HG02852 (cell line): ENCODE measurements around the gene NFKB2.
A peak's percentile ranks its signal among the peaks of the same experiment; 100 is the strongest.

Experiments
- ATAC-seq: cut with Tn5 transposase; IDR thresholded peaks from one replicate; pipeline ENCODE4 v1.9.1; 2021; ENCODE audit warnings: mild to moderate bottlenecking, moderate library complexity; ENCODE audit not compliant: unreplicated experiment

NFKB2 gene

DNA sequence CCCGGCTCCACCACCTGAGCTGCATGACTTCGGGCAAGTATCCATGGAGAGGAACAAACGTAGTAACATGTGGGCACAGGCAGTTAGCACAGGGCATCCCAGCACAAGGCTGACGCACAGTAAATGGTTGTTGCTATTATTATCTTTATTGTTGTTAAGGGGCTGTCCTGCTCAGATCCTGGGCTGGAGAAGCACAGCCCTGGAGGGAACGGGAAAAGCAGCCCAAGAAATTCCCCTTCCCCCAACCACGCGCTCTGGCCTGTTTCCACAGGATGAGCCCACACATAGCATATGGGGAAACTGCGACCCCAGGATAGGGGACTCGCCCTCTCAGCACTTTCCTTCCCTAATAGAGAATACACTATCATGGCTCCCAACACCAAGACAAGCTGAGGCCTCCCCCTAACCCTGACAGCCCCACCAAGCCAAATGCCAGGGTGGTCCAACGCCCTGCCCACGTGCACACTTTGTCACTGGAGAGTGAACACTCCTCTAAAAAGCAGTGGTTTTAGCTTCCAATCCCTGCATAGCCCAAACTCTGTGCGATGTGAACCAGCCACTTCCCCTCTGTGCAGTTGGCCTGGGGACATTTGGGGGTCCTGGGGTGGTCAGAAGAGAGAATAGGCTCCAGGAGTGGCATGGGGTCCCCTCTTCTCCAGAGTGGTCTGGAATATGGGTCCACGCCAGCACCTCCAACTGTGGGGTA lies 12.1 kb downstream of the NFKB2 start:
- no peak for ATAC-seq

DNA sequence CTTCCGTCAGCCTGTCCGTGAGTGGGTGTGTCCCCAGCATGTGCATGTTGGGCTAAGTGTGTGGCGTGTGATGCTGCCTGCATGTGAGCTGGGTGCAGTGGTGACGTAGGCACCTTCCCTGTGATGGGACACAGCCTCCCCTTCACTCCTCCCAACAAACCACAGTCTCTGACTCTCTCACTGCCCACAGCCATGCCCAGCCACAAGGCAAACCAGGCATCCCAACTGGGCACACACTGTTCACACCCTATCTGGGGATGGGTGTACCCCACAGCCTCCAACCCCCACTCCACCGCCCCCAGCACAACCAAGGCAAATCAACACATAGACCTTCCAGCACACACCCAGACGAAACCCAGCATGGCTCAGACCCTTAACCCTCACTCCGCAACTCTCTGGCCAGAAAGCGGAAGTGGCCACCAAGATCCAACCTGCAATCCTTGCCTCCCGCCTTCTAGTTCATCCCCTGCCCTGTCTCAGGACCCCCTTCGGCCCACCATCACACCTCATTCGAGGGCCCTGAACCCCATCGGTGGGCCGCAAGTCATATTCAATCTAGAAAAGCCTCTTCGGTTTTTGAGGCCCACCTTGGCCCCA lies 12.7 kb downstream of the NFKB2 start:
- ATAC-seq: no peak

DNA sequence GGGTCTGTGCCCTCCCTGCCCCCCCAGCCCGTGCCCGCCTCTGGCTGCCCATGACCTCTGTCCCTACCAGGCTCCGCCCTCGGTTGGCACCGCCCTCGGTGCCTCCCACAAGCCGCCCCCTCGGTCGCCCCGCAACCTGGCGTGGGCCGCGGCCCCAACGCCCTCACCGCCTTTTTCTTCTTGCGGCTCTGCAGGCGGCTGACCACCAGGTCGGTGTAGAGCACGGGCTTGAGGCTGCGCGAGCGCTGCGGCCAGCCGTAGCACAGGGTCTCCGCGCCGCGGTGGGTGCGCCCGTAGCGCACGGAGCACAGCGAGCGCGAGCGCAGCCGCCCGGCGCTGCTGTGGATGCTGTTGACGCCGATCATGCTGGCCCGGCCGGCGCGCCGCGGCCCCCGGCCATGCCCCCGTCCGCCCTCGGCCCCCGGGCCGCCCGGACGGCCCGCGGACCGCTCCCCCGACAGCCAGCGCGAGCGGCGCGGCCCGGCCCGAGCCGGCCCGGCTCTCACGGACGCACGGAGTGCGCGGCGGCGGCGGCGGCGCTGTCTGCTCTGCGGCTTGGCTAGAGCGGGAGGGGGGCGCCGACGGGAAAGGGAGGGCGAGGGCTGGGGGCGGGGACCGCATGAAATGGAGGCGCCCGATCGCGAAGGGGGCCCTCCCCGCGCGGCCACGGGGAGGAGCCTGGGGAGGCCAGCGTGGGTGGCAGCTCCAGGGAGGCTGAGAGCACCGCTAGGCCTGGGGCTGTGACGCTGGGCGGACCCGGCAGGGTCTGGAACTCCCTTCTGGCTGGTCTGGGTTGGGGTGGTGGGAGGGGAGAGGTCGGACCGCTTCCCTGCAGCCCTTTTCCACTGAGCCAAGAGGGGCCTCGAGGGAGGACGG lies 13.5 kb downstream of the NFKB2 start:
- ATAC-seq: no peak

DNA sequence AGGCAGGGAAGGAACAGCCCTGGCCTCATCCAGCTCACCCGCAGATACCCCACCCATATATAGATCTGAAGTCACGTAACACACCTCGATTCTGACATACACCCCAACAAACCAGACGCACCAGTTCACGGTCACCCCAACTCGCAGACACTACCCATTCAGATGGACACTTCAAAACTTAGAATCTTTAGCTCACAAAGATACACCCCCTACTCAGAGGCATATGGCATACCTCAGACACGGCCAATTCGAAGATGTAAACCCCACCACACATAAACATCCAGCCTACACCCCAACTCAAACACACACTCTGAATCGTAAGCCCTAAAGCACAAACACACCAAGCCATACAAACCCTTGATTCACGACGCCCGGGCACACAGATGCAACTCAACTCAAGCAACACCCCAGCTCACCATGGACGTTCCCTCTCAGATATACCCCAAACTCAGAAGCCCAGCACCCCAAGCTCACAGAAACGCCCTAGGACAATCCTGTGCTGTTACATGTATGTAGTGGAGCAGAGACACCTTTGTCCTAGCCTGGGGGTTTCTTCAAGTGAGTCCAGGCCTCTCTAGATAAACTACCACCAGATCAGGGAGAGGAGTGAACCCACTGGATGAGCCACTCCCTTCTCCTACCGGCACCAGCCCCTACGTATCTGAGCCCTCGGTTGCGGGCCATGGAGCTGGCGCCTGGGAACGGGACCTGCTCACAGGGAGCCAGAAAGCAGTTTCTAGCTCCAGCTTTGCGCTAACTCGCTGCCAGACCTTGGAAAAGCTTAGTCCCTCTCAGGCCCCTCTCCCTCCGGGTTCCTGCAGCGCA lies 14.3 kb downstream of the NFKB2 start:
- no peak for ATAC-seq

DNA sequence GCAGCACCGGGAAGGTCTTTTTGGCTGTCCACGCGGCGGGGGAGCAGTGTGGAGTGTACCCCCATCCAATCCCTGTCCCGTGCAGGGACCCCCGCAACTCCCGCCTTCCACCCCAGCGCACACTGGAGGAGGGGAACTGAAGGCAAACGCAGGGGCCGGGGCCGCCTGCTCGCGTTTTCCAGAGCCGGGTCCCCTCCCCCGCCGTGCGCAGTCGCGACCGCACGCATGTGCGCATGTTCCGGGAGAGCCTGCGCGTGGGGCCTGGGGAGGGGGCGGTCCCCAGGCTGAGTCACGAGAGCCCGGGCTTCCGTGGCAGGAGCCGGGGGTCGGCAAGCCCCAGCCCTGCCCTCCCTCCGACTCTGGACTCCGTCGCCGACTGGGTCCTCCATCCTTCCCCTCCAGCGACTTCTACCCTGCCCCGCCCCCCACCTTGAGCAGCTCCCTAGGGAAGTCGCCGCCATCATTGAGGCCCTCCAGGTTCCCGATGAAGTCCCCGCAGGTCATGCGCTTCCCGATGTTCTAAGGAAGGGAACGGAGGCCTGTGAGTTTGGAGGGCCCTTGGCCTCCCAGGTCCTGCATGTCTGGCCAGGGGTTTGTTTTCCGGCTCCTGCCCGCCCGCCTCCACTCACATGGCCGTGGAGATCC lies 15.0 kb downstream of the NFKB2 start:
- no peak for ATAC-seq

DNA sequence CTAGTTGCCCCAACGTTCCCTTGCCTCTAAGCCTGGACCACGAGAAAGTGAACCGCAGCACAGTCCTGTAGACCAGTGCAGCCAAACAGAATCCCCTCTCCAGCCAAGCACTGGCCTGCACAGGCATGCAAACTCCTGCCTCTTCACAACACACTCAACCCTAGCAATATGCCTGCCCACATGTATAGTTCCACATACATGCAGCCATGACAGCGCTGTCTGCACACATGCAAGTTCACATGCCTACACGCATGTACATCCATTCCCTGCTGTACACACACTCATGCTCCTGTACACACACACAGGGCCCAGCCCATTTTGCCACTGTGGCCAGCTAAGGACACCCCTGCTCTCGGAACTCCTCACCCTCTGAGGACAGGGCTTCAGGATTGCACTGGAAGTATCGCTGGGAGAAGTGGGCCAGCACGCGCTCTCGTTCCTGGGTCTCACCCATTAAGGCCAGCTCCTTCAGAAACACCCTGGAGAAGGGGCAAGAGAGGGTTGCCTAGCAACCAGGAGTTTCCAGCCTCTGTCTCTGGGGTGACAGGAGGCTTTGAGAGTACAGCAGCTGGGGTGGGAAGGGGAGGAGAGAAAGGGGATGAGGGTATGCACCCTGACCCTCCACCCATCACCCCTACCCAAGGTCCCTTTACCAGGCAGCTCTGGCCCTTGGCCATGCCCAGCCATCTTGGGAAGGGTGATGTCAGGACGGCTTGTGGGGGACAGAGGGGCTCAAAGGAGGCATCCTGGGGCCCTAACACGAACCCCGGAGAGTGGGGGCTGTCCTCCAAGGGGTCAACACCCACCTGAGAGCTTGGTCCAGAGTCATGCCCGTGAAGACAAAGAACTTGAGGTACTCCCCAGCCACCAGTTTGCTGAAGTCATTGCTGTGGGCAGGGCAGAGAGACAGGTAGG lies 16.1 kb downstream of the NFKB2 start:
- ATAC-seq: no peak

DNA sequence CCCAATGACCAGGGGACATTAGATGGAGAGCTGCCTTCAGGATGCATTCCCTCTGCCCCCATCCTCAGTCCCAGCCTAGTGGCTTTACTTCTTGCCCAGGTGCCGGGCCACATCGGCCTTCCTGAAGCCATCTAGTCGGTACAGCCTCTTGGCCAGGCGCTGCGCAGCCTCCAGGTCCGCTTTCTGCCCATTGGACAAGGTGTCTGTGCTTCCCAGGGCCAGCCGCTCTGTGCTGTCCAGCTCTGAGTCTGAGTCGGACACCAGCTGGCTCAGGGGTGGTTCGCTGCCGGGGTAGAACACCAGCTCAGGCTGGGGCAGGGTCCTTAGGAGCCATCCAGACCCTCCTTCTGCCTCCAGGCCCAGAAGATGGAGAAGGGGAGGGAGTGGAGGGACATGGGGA lies 16.8 kb downstream of the NFKB2 start:
- no peak for ATAC-seq

DNA sequence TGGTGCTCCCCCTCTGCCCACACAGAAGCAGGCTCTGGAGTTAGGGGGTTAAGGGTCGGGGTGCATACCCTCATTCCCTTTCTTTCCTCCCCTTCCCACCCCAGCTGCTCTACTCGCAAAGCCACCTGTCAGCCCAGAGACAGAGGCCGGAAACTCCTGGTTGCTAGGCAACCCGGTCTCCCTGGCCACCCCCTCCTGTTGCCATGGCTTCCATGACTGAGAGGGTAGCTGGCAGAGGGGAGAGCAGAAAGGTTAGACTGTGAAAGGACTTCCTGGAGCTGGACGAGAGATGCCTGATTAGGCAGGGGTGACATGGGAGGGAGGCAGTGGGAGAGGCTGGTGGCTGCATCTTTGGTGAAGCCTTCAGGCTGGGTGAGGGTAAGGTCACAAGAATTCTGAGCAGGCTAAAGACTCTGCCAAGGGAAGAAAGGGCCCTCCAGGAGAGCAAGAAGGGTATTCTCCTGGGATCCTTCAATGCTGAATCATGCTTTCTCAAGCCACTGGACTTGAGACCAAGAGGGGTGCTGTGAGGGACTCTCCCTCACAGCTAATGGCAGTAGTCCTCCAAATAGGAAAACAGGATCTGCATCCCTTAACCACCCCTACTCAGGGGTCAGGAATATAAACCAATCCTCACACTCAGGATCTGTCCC lies 17.7 kb downstream of the NFKB2 start:
- no peak for ATAC-seq

DNA sequence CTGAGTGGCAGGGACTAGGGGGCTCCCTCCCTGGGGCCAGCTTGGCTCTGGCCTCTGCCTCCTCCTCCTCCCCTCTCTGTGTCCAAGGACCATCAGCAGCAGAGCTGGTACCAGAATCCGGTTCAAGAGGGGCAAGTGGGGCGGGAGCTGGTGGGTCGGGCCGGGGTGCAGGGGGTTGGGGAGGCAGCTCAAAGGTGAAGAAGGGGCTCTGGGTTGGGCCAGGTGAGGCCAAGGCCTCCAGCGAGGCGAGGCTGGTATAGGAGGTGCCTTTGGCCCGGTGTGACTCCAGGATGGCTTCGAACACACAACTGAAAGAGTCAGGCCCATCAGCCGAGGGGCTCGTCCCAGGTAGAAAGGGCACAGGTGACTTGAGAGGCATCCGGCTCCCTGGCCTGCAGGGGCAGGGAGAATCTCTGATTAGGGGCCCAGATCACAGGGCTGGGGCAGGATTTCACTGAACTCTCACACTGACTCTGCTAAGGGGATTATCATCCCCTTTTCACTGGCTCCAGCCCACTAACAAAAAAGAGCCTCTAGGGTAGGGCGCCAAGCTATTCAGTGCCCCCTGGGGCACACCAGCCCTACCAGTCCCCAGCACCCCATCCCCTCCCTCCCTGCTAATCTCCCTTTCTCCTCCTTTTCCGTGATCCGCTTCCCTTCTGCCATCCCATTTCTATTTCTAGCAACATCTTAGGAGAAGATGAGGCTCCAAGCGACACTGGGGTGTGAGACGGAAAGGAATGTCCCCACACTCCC lies 18.5 kb downstream of the NFKB2 start:
- no peak for ATAC-seq

DNA sequence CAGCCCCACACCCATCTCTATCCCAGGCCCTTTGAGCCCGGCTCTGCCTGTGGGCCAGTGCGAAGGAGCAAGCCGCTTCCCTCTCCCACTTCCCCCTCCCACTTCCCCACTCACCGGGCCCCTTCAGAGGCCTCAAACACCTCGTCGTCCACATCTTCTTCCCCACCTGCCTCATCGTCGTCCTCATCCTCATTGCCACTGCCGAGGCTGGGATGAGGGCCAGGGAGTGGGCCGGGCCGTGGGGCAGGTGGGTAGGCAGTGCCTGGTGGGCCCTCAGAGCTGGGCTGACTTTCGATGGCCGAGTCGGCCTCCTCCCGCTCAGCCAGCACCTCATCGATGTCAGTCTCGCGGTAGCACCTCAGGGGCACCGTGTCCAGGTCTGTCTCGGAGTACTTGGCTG lies 19.2 kb downstream of the NFKB2 start:
- ATAC-seq: no peak

DNA sequence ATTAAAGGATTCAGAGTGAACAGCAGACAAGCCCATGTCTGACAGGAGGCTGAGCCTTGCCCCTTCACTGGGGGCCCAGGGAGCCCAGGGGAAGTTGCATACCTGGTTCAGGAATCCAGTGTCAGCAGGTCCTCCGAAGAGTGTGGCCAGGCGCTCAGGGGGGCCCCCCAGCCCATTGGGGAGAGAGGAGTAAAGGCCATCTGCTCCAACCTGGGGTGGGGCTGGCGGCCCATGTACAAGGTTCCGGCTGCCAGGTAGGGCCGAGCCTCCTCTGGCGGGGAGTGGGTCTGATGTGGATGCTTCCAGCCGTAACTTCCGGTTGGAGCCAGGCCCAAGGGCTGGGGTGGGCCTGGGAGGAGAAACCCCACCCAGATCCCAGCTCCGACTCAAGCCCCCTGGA lies 20.8 kb downstream of the NFKB2 start:
- ATAC-seq: no peak

DNA sequence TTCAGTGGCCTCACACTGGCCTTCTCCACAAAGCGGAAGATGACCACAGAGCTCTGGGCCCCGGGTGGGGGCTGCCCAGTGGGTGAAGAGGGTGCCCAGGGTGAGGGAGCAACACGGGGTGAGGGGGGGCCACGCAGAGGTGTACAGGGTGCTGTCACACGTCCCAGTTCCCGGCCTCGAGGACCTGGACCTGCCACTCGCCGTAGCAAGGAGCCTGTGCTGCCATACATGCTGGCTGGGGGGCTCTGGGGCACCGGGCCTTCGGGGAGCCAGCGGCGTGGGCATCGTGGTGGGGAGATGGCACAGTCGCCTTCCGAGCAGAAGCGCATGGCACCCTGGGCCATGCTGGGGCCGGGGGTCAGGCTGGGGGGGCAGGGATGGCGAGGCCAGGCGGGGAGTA lies 21.2 kb downstream of the NFKB2 start:
- ATAC-seq: no peak

DNA sequence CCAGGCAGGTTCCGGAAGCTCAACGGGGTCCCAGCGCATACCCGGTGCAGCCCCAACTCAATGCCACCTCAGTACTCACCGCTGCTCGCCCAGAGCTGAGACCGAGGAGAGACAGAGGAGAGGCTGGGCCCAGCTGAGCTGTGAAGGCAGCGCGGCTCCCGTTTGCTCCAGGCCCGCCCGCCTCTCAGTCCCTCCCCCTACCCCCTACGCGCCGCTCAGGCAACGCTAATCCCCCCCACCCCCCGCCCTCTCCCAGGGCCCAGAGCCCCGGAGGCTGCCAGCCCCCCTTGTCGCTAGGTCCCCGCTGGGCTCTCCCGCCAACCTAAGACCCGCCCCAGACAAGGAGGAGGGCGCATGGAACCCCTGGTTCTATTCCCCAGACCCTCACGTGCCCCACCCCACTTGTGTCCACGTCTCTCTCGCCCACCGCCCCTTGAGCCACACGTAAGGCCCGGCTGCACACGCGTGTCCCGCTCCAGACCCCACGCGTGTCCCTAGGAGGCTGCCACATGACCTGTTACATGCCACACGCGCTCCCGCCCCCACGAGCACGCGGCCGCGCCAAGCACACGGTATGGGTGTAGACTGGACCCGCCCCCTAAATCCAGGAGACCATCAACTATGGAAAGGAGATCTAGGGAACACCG lies 23.2 kb downstream of the NFKB2 start, which contains the start of gene PSD:
PSD (minus strand) TSS at position 164 of the 647 bp plus-strand sequence. CDS start 1,747 bp downstream, outside the sequence.
- no peak for ATAC-seq

DNA sequence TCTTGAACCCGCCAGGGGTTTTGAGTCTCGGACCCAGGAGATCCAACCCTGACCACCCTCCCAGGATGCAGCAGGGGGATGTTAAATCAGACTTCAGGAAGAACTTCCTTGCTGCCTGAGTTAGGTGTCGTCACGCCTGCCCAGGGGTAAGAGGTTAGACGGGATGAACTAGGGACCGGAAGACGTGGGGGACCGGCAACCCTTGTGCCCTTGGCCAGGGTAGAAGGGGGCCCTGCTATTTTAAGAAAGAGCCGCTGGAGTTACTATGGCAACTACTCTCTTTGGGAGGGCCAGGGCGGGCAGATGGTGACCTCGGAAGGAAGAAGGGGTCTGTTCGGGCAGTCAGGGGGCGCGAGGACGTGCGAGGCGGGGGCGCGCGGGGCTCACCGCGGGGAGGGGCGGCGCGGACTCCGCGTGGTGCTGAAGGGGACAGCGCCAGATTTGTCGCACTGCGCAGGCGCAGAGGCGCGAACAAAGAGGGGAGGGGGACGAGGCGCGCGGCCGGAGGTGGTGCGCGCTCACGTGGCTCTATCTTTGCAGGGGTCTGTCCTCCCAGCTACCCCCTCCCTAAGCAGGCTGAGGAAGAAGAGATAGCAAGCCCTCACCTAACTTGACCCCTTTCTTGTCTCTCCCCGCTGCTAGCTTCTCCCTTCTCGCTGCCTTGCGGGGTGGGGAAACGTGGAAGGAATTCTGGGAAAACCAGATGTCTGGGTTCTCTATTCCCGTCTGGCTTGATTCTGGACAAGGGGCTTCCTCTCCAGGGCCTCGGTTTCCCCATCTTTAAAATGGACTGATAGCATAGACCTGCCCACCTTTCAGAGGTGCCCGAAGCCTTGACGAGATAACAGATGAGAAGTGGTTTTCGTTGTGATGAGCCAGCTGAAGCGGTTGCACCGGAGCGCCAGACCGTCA lies 24.0 kb downstream of the NFKB2 start:
- no peak for ATAC-seq

DNA sequence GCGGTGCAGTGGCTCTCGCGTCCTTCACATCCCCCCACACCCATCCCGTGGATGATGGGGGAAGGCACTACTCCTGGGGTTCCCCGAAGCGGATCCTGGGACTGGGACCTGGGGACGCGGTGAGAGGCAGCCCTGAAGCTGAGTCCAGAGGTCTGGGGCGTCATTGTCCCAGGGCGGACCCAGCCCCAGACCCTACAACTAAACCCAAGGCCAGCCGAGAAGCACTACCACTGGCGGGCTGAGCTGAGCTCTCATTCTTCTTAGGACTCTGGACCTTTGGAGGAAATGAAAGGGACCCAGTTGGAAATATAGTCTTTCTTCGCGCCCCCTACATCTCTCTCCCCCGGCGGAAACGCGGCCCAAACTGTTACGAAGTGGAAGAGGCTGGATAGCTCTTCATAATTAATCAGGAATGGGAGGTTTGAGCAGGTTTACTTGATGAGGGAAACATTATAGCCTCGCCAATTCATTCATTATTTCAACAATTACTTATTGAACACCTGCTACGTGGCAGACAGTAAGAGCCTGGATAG lies 24.7 kb downstream of the NFKB2 start:
- no peak for ATAC-seq

DNA sequence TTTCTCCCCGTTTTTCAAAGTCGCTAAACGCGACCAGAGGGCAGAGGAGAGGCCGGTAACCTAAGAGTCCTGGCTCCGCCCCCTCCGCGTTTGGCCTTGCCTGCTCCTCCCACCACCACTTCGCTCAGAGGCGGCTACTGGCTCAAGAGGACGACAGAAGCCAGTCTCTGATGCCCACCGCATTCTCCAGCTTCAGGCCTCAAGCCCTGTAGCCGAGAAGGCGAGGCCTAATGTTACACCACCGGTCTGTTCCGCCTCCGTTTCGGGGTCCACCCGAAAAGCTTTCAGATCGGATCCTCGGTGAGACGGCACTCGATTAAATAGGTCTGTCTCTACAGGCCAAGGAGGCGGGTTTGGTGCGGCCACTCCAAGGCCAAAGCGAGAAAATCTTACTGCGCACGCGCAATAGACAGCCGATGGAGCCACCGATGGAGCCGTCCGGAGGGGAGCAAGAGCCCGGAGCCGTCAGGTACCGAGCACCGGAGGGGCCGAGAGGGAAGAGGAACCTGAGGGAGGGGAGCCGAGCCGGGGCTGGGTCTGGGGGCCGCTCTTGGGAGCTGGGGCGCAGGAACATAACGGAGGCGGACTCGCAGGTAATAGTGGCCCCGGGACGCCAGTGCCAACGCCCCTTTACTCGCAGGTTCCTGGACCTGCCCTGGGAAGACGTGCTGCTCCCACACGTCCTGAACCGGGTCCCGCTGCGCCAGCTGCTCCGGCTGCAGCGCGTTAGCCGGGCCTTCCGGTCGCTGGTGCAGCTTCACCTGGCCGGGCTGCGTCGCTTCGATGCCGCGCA lies 25.4 kb downstream of the NFKB2 start, which contains the start of gene FBXL15:
FBXL15 (plus strand) TSS at position 123 of the 793 bp plus-strand sequence; CDS start at position 417, 294 bp downstream.
- peak; percentile 77 for ATAC-seq
